Thoracic aorta (tissue), 2 donors: Measurements from ENCODE around the gene SERF2. TPM values are rescaled to one million over a fixed set of nuclear protein-coding genes. Genes with fewer than 3 reads are reported as not detected.
A peak's percentile ranks its signal among the peaks of the same experiment; 100 is the strongest.

Experiments used
- ATAC-seq: fragments of 150-250 bp; one replicate; pipeline ENCODE4 v1.8.0; 2017; ENCODE audit warnings: low read depth; ENCODE audit not compliant: insufficient number of reproducible peaks, low FRiP score
- DNase-seq: peaks from one replicate; pipeline ENCODE4 v3.0.0-alpha.2; 2020; ENCODE audit warnings: low spot score
- H3K27ac ChIP-seq, 2 donors: fragments of 200-600 bp; sonication (generic); 1 replicate in 1 of 2; 2 replicates in 1 of 2; pipeline ENCODE4 v1.5.1; 2016; ENCODE audit warnings: mild to moderate bottlenecking in 2 of 2, moderate library complexity in 2 of 2
- H3K27me3 ChIP-seq: fragments of 200-600 bp; sonication (generic); replicated peaks from 2 replicates; pipeline ENCODE4 v1.6.0; 2016; ENCODE audit warnings: mild to moderate bottlenecking; ENCODE audit not compliant: insufficient read depth
- H3K36me3 ChIP-seq: fragments of 200-600 bp; sonication (generic); one replicate; pipeline ENCODE4 v1.5.1; 2016
- H3K4me1 ChIP-seq, 2 donors: fragments of 200-600 bp; sonication (generic); 1 replicate in 1 of 2; 2 replicates in 1 of 2; pipeline versions ENCODE4 v1.5.1 to v1.6.0; 2016; ENCODE audit warnings: low read depth in 2 of 2, mild to moderate bottlenecking in 1 of 2; ENCODE audit not compliant: control insufficient read depth in 1 of 2
- H3K4me3 ChIP-seq: fragments of 200-600 bp; sonication (generic); 2 replicates; pipeline ENCODE4 v1.5.1; 2016; ENCODE audit warnings: mild to moderate bottlenecking
- H3K9me3 ChIP-seq: fragments of 200-600 bp; sonication (generic); 2 replicates; pipeline ENCODE4 v1.5.1; 2016
- total RNA-seq, 2 donors: library from RNA; depleted of rRNA; stranded (reverse); fragments of >200 nt; gene quantifications; one replicate each; pipeline versions ENCODE4 v1.1.0 to v1.2.3, GENCODE V29; 2016
- TF ChIP-seq, protein P1 (sequence below): fragments of 200-600 bp; sonication (generic); IDR thresholded peaks from one replicate; pipeline ENCODE4 v1.5.1; 2019; ENCODE audit warnings: antibody characterized with exemption

The SERF2 gene
- total RNA-seq, 2 donors from 2014 or later, result 532 to 761 TPM

DNA sequence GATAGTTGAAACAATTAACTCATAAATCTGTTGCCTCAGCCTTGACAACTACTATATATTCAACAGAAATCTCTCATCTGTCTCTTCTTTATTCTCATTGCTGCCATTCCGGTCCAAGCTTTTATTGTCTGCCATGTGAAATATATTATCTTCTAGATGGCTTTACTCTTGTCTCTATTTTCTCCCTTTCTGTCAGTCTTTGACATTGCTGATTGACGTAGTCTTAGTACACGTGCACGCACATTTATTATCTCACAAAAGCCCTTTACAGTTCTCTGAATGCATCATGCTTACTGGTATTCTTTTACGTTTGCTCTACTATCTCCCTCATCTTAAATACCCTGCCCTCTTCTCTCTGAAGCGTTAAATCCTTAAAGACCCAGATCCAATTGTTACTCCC, 40.2 kb upstream of the SERF2 start:
- no peak overlapping the region for H3K4me3 ChIP-seq
- no peak for DNase-seq
- H3K9me3 ChIP-seq, result no peaks in the 10 kb centered on the region
- H3K36me3 ChIP-seq, result peaks cover 3% of the 10 kb centered on the region
- TF ChIP-seq, protein P1, sequence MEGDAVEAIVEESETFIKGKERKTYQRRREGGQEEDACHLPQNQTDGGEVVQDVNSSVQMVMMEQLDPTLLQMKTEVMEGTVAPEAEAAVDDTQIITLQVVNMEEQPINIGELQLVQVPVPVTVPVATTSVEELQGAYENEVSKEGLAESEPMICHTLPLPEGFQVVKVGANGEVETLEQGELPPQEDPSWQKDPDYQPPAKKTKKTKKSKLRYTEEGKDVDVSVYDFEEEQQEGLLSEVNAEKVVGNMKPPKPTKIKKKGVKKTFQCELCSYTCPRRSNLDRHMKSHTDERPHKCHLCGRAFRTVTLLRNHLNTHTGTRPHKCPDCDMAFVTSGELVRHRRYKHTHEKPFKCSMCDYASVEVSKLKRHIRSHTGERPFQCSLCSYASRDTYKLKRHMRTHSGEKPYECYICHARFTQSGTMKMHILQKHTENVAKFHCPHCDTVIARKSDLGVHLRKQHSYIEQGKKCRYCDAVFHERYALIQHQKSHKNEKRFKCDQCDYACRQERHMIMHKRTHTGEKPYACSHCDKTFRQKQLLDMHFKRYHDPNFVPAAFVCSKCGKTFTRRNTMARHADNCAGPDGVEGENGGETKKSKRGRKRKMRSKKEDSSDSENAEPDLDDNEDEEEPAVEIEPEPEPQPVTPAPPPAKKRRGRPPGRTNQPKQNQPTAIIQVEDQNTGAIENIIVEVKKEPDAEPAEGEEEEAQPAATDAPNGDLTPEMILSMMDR, result no peak
- no peak for ATAC-seq
- H3K27ac ChIP-seq, result no peak overlapping the region
- peaks cover 15 to 52% of the 10 kb centered on the region in 2 donors for H3K4me1 ChIP-seq
- no peaks in the 10 kb centered on the region for H3K27me3 ChIP-seq

DNA sequence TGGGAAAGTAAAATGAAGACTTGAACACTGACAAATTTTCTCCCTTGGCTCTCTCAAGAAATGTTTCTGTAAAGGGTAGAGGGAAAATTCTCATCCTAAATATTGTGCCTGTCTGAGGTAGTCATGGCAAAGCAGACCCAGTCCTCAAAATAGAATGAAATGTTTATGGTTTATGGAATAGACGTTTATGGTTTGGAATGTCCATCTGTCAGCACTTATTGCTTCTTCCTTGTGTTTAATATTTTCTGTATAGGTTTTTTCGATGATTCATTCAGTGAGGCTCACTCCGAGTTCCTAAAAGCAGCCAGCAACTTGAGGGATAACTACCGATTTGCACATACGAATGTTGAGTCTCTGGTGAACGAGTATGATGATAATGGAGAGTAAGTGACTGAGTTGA, 29.3 kb upstream of the SERF2 start:
- ATAC-seq, result no peak
- no peaks in the 10 kb centered on the region for H3K27me3 ChIP-seq
- peaks cover 54% of the 10 kb centered on the region for H3K36me3 ChIP-seq
- TF ChIP-seq, protein P1, result no peak
- no peaks in the 10 kb centered on the region for H3K9me3 ChIP-seq
- H3K27ac ChIP-seq, result no peak overlapping the region
- H3K4me1 ChIP-seq, result peaks cover 0 to 8% of the 10 kb centered on the region in 2 donors
- DNase-seq, result no peak
- no peak overlapping the region for H3K4me3 ChIP-seq

DNA sequence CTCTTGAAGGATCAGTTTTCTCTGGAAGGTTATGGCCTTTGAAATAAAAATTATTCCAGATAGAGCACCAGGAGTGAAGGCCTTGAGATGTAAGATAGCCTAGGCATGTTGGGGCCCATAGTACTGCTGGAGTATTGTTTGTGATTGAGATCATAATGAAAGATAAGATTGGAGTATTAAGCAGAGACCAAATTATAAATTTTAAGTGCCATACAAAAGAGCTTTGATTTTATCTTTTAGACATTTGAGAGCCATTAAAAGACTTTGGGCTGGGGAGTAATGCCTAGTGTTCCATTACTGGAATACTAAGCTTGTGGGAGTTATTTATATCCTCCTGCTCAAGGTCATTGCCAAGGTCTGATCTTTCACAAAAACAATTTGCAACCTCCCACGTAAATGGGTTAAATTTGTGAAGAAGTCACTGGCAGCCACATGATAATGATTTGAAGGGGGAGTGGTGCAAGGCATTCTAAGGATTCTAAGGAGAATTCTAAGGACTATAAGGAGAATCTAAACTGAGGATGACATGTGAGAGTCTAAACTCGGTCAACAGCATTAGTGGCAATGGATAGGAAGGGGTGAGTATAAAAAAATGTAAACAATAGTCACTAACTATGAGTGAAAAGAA, 28.2 kb upstream of the SERF2 start:
- Histone ChIP-seq H3K4me3 (no peak overlapping the region), H3K4me1 (peaks cover 0 to 8% of the 10 kb centered on the region in 2 donors), H3K27ac (no peak overlapping the region)

DNA sequence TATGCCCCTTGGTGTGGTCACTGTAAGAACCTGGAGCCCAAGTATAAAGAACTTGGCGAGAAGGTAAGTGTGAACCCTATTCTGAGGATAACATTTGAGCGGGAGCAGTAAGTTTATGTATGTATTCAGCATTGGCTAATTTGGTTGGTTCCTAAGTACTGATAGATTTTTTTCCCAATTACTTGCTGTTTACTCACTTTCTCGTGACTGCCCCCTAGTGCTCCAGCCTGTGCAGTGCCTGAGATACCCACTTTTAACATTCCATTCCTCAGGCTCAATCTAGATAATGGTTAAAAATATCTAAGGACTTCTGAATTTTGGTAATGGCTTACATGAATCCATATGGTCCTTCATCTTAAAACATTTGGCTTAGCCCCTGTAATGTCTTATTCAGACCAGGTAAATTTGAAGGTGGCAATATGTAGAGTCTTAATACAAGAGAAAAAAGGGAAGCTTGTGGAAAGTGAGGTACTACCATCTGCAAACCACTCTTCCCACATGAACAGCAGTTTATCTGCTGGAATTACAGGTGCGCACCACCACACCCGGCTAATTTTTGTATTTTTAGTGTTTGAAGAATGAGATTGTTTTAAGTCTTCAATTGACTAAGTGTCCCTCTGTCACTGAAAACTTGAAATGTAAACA, 22.4 kb upstream of the SERF2 start:
- ATAC-seq, result no peak

More for the DNA sequence above, 28.2 kb upstream of the SERF2 start:
- H3K36me3 ChIP-seq, result peaks cover 65% of the 10 kb centered on the region
- H3K9me3 ChIP-seq, result no peaks in the 10 kb centered on the region
- DNase-seq (no peak), ATAC-seq (no peak)
- H3K27me3 ChIP-seq, result no peaks in the 10 kb centered on the region
- TF ChIP-seq, protein P1, result no peak

DNA sequence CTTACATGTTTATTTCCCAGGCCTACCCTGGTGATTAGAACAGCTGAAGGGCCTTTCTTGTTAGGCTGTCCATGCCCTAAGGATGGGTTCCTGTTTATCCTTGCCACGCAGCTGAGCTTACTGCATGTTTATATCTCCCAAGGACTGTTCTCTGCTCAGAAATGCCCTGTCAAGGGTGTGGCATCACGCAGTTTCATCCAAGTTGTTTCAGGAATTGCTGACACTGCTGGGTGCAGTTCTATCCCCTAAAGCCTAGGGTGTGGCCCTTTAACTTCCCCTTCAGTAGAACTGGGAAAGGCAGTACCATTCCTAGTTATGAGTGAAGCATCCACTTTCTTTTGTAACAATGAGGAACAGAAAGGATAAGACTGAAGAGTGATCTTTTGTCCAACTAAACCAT, 20.3 kb upstream of the SERF2 start:
- no peak overlapping the region for H3K27ac ChIP-seq
- ATAC-seq (no peak), DNase-seq (no peak)
- peaks cover 3 to 13% of the 10 kb centered on the region in 2 donors for H3K4me1 ChIP-seq
- peaks cover 43% of the 10 kb centered on the region for H3K36me3 ChIP-seq
- TF ChIP-seq, protein P1, result no peak
- no peaks in the 10 kb centered on the region for H3K9me3 ChIP-seq
- H3K4me3 ChIP-seq, result no peak overlapping the region
- H3K27me3 ChIP-seq, result no peaks in the 10 kb centered on the region

More for the DNA sequence above, 22.4 kb upstream of the SERF2 start:
- Histone ChIP-seq H3K27me3 (no peaks in the 10 kb centered on the region), H3K9me3 (no peaks in the 10 kb centered on the region), H3K4me1 (no peaks in the 10 kb centered on the region), H3K36me3 (peaks cover 64% of the 10 kb centered on the region), H3K27ac (no peak overlapping the region), H3K4me3 (no peak overlapping the region)
- TF ChIP-seq, protein P1, result peak; percentile 74
- DNase-seq, result no peak
